A549 (cell line): ENCODE data around the gene AUTS2. TPM values are rescaled to one million over a fixed set of nuclear protein-coding genes. Genes with fewer than 3 reads are reported as not detected.

Source experiments
- ATAC-seq, 2 experiments: fragments of 200-7000 bp in 1 of 2; fragments of >200 bp in 1 of 2; cut with Nextera tagmentation in 1 of 2; cut with Tn5 transposase in 1 of 2; 3 replicates each; pipeline versions ENCODE4 v1.8.0 to v1.9.1; 2018 to 2020; ENCODE audit warnings: mild to moderate bottlenecking in 1 of 2, moderate library complexity in 1 of 2
- CTCF ChIA-PET: fragments of 300-600 bp; sonication (Branson Sonifier 250); formaldehyde crosslinking; extraction: SDS; loops from one replicate; lab custom pipeline; 2021; ENCODE audit warnings: antibody characterized with exemption, inconsistent platforms; lab: Yijun Ruan, JAX
- POLR2A ChIA-PET: fragments of 350-600 bp; formaldehyde crosslinking; extraction: SDS; loops from one replicate; lab custom pipeline; 2021; ENCODE audit warnings: antibody characterized with exemption, inconsistent platforms; lab: Yijun Ruan, JAX
- DNase-seq, 2 experiments: peaks; one replicate each; pipeline versions ENCODE4 v3.0.0 to v3.0.0-alpha.2; 2011 to 2016; ENCODE audit warnings: low read depth in 1 of 2, low spot score in 1 of 2
- FAIRE-seq: peaks from 2 replicates; lab custom pipeline; 2011; peaks lifted over from hg19 to GRCh38; lab: Jason Lieb, UNC
- H3K27ac ChIP-seq, 2 experiments: fragments of >200 bp; sonication (Bioruptor Twin); formaldehyde crosslinking; 3 replicates each; pipeline ENCODE4 v1.5.1; 2016 to 2017
- H3K4me1 ChIP-seq: fragments of >200 bp; sonication (Bioruptor Twin); formaldehyde crosslinking; 3 replicates; pipeline ENCODE4 v1.6.1; 2016
- H3K4me2 ChIP-seq: fragments of >200 bp; sonication (Bioruptor Twin); formaldehyde crosslinking; 3 replicates; pipeline ENCODE4 v1.6.1; 2016
- H3K4me3 ChIP-seq: fragments of >200 bp; sonication (Bioruptor Twin); formaldehyde crosslinking; 3 replicates; pipeline ENCODE4 v1.5.1; 2016
- H3K9me3 ChIP-seq: fragments of >200 bp; sonication (Bioruptor Twin); formaldehyde crosslinking; 3 replicates; pipeline ENCODE4 v1.6.1; 2016
- CEBPB ChIP-seq, 2 experiments: fragments of >200 bp in 1 of 2; sonication (Bioruptor Twin) in 1 of 2; formaldehyde crosslinking in 1 of 2; IDR thresholded peaks; 2 replicates each; pipeline ENCODE4 v1.6.1; 2012 to 2016
- CHD2 ChIP-seq: fragments of 150-350 bp; IDR thresholded peaks from 2 replicates; pipeline ENCODE4 v1.6.1; 2014; ENCODE audit warnings: low read length; ENCODE audit not compliant: partially characterized antibody
- EHF ChIP-seq: fragments of 250-450 bp; sonication (Bioruptor Pico); IDR thresholded peaks from 2 replicates; pipeline ENCODE4 v1.5.0; 2020; ENCODE audit warnings: mild to moderate bottlenecking
- EHMT2 ChIP-seq: fragments of 200-600 bp; sonication (generic); IDR thresholded peaks from 2 replicates; pipeline ENCODE4 v1.6.1; 2016; ENCODE audit warnings: antibody characterized with exemption, low read depth, mild to moderate bottlenecking, moderate library complexity
- FOSB ChIP-seq: fragments of 250-450 bp; sonication (Bioruptor Pico); IDR thresholded peaks from 2 replicates; pipeline ENCODE4 v1.5.0; 2020; ENCODE audit warnings: mild to moderate bottlenecking, moderate library complexity
- FOSL2 ChIP-seq, 2 experiments: fragments of 450-650 bp in 1 of 2; fragments of >200 bp in 1 of 2; sonication (Bioruptor Twin) in 1 of 2; formaldehyde crosslinking; IDR thresholded peaks; 2 replicates each; pipeline versions ENCODE4 v1.5.0 to v1.6.1; 2016 to 2020; ENCODE audit warnings: mild to moderate bottlenecking in 1 of 2, moderate library complexity in 1 of 2
- GATA3 ChIP-seq: IDR thresholded peaks from 2 replicates; pipeline ENCODE4 v1.6.1; 2012; ENCODE audit warnings: borderline replicate concordance
- HEYL ChIP-seq: fragments of 250-450 bp; sonication (Bioruptor Pico); IDR thresholded peaks from 2 replicates; pipeline ENCODE4 v1.8.0; 2021; ENCODE audit warnings: mild to moderate bottlenecking, moderate library complexity
- HOXA7 ChIP-seq: fragments of 250-450 bp; sonication (Bioruptor Pico); IDR thresholded peaks from 2 replicates; pipeline ENCODE4 v1.5.0; 2020; ENCODE audit warnings: mild to moderate bottlenecking, moderate library complexity
- HOXB13 ChIP-seq: fragments of 250-450 bp; sonication (Bioruptor Pico); IDR thresholded peaks from 2 replicates; pipeline ENCODE4 v1.5.0; 2020; ENCODE audit warnings: low read depth, mild to moderate bottlenecking, moderate library complexity
- HOXB5 ChIP-seq: fragments of 250-450 bp; sonication (Bioruptor Pico); IDR thresholded peaks from 2 replicates; pipeline ENCODE4 v1.5.0; 2020; ENCODE audit warnings: mild to moderate bottlenecking, moderate library complexity
- JUN ChIP-seq, 2 experiments: fragments of >200 bp; sonication (Bioruptor Twin); formaldehyde crosslinking; IDR thresholded peaks; 2 replicates in 1 of 2; 3 replicates in 1 of 2; pipeline ENCODE4 v1.6.1; 2016 to 2017
- MAFK ChIP-seq: fragments of 450-650 bp; IDR thresholded peaks from 2 replicates; pipeline ENCODE4 v1.6.1; 2014; ENCODE audit not compliant: partially characterized antibody
- MAZ ChIP-seq: fragments of 150-350 bp; IDR thresholded peaks from 2 replicates; pipeline ENCODE4 v1.6.1; 2014; ENCODE audit warnings: antibody characterized with exemption, low read depth, low read length, borderline replicate concordance
- MYC ChIP-seq: IDR thresholded peaks from 2 replicates; pipeline ENCODE4 v1.6.1; 2012; ENCODE audit warnings: mild to moderate bottlenecking, inconsistent platforms, low read length, improper control_type of control experiment, borderline replicate concordance
- NFE2L2 ChIP-seq: fragments of 150-350 bp; conservative IDR thresholded peaks from 2 replicates; pipeline ENCODE4 v1.6.1; 2014; ENCODE audit warnings: low read length
- NPAS2 ChIP-seq: fragments of 250-450 bp; sonication (Bioruptor Pico); IDR thresholded peaks from 2 replicates; pipeline ENCODE4 v1.8.0; 2022; ENCODE audit warnings: mild to moderate bottlenecking, moderate library complexity, borderline replicate concordance
- NR3C1 ChIP-seq: fragments of >200 bp; sonication (Bioruptor Twin); formaldehyde crosslinking; IDR thresholded peaks from 3 replicates; pipeline ENCODE4 v1.6.1; 2017
- PHF8 ChIP-seq: fragments of 200-600 bp; sonication (generic); IDR thresholded peaks from 2 replicates; pipeline ENCODE4 v1.6.1; 2016; ENCODE audit warnings: low read depth, mild to moderate bottlenecking, antibody characterized with exemption, moderate library complexity, borderline replicate concordance
- POLR2A ChIP-seq: IDR thresholded peaks from 2 replicates; pipeline ENCODE4 v1.6.1; 2012; ENCODE audit warnings: mild to moderate bottlenecking, low read length
- RFX5 ChIP-seq: fragments of 450-650 bp; IDR thresholded peaks from 2 replicates; pipeline ENCODE4 v1.7.1; 2014; ENCODE audit warnings: antibody characterized with exemption, mild to moderate bottlenecking, moderate library complexity
- RNF2 ChIP-seq: fragments of 200-600 bp; sonication (generic); IDR thresholded peaks from 2 replicates; pipeline ENCODE4 v1.6.1; 2016; ENCODE audit warnings: low read depth, mild to moderate bottlenecking, antibody characterized with exemption, moderate library complexity, borderline replicate concordance
- SMC3 ChIP-seq: fragments of >200 bp; sonication (Bioruptor Twin); formaldehyde crosslinking; IDR thresholded peaks from 3 replicates; pipeline ENCODE4 v1.6.1; 2018; ENCODE audit warnings: inconsistent platforms
- TFCP2L1 ChIP-seq: fragments of 250-450 bp; sonication (Bioruptor Pico); IDR thresholded peaks from 2 replicates; pipeline ENCODE4 v1.5.0; 2021; ENCODE audit warnings: mild to moderate bottlenecking
- ZC3H11A ChIP-seq: fragments of 450-650 bp; IDR thresholded peaks from 2 replicates; pipeline ENCODE4 v1.6.1; 2014; ENCODE audit warnings: antibody characterized with exemption, mild to moderate bottlenecking
- ZFP36 ChIP-seq: fragments of 450-650 bp; IDR thresholded peaks from 2 replicates; pipeline ENCODE4 v1.6.1; 2014; ENCODE audit warnings: borderline replicate concordance; ENCODE audit not compliant: partially characterized antibody
- WGBS: methylation state at CpG from one replicate; pipeline ENCODE4 v1.1.6; 2017; ENCODE audit errors: missing lambda C conversion rate; 5-methylcytosine and 5-hydroxymethylcytosine counted together
- polyA plus RNA-seq, 4 experiments: library from polyadenylated mRNA; depleted of rRNA in 3 of 4; stranded (reverse); fragments of >200 nt; fragmentation: RNase III in 1 of 4; extraction: RNeasy Plus Mini Kit Qiagen cat#74134 plus additional on column Dnase treatment in 1 of 4; gene quantifications; 2 replicates in 3 of 4; 3 replicates in 1 of 4; pipeline ENCODE4 v1.2.3, GENCODE V29; 2011 to 2017
- TF ChIP-seq, protein P1 (sequence below): fragments of >200 bp; sonication (Bioruptor Twin); formaldehyde crosslinking; IDR thresholded peaks from 3 replicates; pipeline ENCODE4 v1.5.1; 2016
- TF ChIP-seq, protein P2 (sequence below): fragments of >200 bp; sonication (Bioruptor Twin); formaldehyde crosslinking; IDR thresholded peaks from 3 replicates; pipeline ENCODE4 v1.6.1; 2016

The AUTS2 gene
- polyA plus RNA-seq, 2 of the 4 experiments (the other 2 are of a cell fraction): 1.6 to 3.6 TPM

DNA sequence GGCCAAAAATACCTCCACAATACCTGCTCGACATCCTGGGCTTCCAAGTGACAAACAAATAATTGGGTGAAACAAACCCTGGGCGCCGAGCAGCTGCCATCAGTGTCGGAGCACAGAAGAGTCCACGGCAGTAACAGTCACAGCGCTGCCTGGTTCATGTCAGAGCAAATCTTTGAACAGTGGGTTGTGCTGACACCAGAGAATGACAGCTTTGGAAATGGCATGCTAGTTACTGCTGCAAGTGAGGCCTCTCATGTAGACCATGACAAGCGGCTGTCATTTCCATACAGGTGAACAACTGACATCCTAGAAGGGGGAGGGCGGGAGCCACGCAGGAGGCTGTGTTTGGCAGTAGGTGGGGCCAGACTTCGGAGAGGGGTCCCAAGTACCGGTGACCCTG lies 1113.2 kb downstream of the AUTS2 start:
- ATAC-seq: no peak
- Histone ChIP-seq H3K9me3 (0 out of 3 replicates have a peak, but pooled peaks cover 4% of the 10 kb centered on the region), H3K27ac (no peak overlapping the region), H3K4me3 (no peak overlapping the region), H3K4me2 (no peak overlapping the region), H3K4me1 (peaks cover 12% of the 10 kb centered on the region)
- TF ChIP-seq ZFP36 (no peak), FOSL2 (IDR thresholded peaks at IDR 0.05) (no peak), FOSL2 (CRISPR knock-in tag; IDR thresholded peaks at IDR 0.05) (no peak), FOSB (CRISPR knock-in tag) (no peak), GATA3 (no peak), MYC (no peak), CEBPB (IDR thresholded peaks at IDR 0.05) (no peak), HEYL (CRISPR knock-in tag) (no peak), RFX5 (no peak), EHF (CRISPR knock-in tag) (no peak), HOXB5 (no peak), EHMT2 (no peak)
- no peak for FAIRE-seq
- ChIA-PET POLR2A (no interaction called here), CTCF (interaction anchor here (1.0 to 5.4 kb wide), 3 partner anchors 9 to 14 kb away, joined by 3 to 39 read pairs (median 3); no protein-coding TSS in a partner anchor)
- DNase-seq: no peak
- WGBS: 55% methylated on average over 8 of the region's 11 CpGs

DNA sequence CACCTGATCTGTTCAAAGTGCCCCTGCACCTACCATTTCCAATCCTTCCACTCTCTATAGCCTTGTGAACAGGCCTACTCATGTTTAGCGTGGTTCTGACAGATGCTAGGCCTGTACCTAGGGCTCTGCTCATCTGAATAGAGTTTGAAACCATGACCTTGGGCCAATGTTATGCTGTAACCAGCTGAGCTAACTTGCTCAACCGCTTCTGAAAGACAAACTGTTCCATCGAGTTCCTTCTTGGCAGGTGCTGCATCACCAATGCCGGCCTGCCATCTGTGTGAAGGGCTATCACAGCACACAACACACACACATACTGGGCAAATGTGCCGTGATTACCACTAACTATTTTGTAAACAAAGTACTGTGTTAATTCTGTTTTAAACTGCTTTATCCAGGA lies 1114.7 kb downstream of the AUTS2 start:
- H3K9me3 ChIP-seq: 0 out of 3 replicates have a peak, but pooled peaks cover 4% of the 10 kb centered on the region
- no peak for FAIRE-seq
- TF ChIP-seq HOXB13: no peak
- no peak for TF ChIP-seq PHF8
- TF ChIP-seq MAZ: no peak
- TF ChIP-seq TFCP2L1 (CRISPR knock-in tag): no peak
- no peak for TF ChIP-seq POLR2A
- no peak for TF ChIP-seq RNF2
- no peak for TF ChIP-seq NPAS2
- TF ChIP-seq EHF (CRISPR knock-in tag): no peak
- no peak for TF ChIP-seq MAFK
- no peak for TF ChIP-seq SMC3
- TF ChIP-seq, all 56 proteins: peak for 0
- no peak overlapping the region for H3K27ac ChIP-seq
- H3K4me3 ChIP-seq: no peak overlapping the region
- ATAC-seq: no peak
- no peak overlapping the region for H3K4me2 ChIP-seq
- ChIA-PET CTCF (no interaction called here), POLR2A (no interaction called here)
- H3K4me1 ChIP-seq: peaks cover 12% of the 10 kb centered on the region
- 30% methylated on average over 5 of the region's 5 CpGs for WGBS
- DNase-seq: no peak

DNA sequence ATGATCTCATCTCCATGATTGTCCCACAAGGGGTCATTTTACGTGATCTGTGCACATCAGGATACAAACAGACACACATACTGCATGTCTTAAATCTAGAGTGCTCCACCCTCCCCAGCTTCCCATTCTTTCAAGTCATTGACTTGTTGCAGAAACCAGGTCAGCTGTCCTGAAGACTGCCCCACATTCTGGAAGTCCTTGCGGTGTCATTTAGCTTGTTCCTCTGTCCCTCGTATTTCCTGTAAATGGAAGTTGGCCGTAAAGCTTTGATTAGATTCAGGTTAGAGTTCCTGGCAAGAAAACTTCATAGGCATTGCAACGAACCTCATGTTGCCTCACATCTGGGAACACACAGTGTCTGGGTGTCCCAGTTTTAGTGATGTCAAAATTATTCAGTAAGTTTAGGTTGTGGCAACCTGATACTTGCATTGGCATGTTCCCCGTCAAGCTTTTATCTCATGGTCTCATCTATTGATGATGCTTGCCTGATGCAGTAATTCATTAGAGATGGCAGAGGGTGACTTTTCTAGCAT lies 1116.3 kb downstream of the AUTS2 start:
- H3K9me3 ChIP-seq: 0 out of 3 replicates have a peak, but pooled peaks cover 4% of the 10 kb centered on the region
- H3K4me1 ChIP-seq: peaks cover 11% of the 10 kb centered on the region
- no peak overlapping the region for H3K27ac ChIP-seq
- 63% methylated on average over 6 of the region's 6 CpGs for WGBS
- ATAC-seq: no peak
- no peak overlapping the region for H3K4me3 ChIP-seq
- FAIRE-seq: no peak
- TF ChIP-seq EHMT2 (no peak), NFE2L2 (no peak), HOXA7 (CRISPR knock-in tag) (no peak), MYC (no peak), JUN (IDR thresholded peaks at IDR 0.05) (no peak), GATA3 (no peak), CHD2 (no peak), ZC3H11A (no peak), NR3C1 (no peak)
- TF ChIP-seq, protein P1, sequence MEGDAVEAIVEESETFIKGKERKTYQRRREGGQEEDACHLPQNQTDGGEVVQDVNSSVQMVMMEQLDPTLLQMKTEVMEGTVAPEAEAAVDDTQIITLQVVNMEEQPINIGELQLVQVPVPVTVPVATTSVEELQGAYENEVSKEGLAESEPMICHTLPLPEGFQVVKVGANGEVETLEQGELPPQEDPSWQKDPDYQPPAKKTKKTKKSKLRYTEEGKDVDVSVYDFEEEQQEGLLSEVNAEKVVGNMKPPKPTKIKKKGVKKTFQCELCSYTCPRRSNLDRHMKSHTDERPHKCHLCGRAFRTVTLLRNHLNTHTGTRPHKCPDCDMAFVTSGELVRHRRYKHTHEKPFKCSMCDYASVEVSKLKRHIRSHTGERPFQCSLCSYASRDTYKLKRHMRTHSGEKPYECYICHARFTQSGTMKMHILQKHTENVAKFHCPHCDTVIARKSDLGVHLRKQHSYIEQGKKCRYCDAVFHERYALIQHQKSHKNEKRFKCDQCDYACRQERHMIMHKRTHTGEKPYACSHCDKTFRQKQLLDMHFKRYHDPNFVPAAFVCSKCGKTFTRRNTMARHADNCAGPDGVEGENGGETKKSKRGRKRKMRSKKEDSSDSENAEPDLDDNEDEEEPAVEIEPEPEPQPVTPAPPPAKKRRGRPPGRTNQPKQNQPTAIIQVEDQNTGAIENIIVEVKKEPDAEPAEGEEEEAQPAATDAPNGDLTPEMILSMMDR: no peak
- TF ChIP-seq, protein P2, sequence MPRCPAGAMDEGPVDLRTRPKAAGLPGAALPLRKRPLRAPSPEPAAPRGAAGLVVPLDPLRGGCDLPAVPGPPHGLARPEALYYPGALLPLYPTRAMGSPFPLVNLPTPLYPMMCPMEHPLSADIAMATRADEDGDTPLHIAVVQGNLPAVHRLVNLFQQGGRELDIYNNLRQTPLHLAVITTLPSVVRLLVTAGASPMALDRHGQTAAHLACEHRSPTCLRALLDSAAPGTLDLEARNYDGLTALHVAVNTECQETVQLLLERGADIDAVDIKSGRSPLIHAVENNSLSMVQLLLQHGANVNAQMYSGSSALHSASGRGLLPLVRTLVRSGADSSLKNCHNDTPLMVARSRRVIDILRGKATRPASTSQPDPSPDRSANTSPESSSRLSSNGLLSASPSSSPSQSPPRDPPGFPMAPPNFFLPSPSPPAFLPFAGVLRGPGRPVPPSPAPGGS: no peak
- POLR2A ChIA-PET: no interaction called here
- no peak overlapping the region for H3K4me2 ChIP-seq
- CTCF ChIA-PET: no interaction called here
- DNase-seq: no peak
